ENCODE measurements around the gene ARRB1. TPM values are rescaled to one million over a fixed set of nuclear protein-coding genes. Genes with fewer than 3 reads are reported as not detected.

ARRB1 gene
- total and polyA plus RNA-seq, 7 donors = 3.6 to 17.3 (median 7.4) TPM

DNA sequence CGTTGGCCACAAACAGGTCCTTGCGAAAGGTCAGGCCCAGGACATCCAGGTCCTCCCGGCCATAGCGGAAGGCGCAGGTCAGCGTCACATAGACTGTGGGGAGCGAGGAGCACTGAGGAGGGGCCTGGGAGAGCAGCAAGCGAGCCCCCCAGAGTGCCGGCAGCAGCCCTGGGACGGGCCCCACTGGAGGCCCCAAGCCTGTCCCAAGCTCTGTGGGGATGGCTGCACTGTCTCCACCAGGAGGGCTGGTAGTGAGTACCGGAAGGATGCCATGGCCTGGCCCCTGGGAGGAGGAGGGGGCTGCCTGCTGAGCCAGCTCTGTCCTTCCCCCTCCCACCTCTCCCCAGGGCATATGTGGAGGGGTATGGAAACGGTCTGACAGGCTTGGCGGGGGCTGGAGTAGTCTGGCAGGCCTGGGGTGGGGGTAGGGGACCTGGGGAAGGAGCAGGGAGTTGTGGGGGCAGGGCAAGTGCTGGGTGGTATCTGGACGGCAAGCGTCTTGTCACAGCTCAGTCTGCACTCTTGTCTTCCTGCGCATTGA lies 68.0 kb downstream of the ARRB1 start:
- ATAC-seq = no peak
- H3K36me3 ChIP-seq (ENCODE audit: insufficient read depth in 1 of 2, low read depth in 1 of 2) = peaks cover 0 to 21% of the 10 kb centered on the region in 2 donors
- H3K27me3 ChIP-seq (ENCODE audit: insufficient read depth in 3 of 3, low read length in 2 of 3) = no peaks in the 10 kb centered on the region
- intact Hi-C loops (cut with DNase I) = loop anchor here in 1 of 2 donors (5.0 kb wide), 1 partner anchor 254 kb away; no protein-coding TSS in a partner anchor
- no peak overlapping the region for H3K4me3 ChIP-seq
- no peaks in the 10 kb centered on the region for H3K4me1 ChIP-seq
- DNase-seq = peak in 1 of 2 donors; percentile 34
- 89 to 91% (median 90%) methylated on average over 14 to 16 of the region's 16 CpGs for WGBS, 3 donors
- TF ChIP-seq, protein P1, sequence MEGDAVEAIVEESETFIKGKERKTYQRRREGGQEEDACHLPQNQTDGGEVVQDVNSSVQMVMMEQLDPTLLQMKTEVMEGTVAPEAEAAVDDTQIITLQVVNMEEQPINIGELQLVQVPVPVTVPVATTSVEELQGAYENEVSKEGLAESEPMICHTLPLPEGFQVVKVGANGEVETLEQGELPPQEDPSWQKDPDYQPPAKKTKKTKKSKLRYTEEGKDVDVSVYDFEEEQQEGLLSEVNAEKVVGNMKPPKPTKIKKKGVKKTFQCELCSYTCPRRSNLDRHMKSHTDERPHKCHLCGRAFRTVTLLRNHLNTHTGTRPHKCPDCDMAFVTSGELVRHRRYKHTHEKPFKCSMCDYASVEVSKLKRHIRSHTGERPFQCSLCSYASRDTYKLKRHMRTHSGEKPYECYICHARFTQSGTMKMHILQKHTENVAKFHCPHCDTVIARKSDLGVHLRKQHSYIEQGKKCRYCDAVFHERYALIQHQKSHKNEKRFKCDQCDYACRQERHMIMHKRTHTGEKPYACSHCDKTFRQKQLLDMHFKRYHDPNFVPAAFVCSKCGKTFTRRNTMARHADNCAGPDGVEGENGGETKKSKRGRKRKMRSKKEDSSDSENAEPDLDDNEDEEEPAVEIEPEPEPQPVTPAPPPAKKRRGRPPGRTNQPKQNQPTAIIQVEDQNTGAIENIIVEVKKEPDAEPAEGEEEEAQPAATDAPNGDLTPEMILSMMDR (IDR thresholded peaks at IDR 0.05) = no peak
- no peaks in the 10 kb centered on the region for H3K9me3 ChIP-seq
- H3K27ac ChIP-seq = no peak overlapping the region

DNA sequence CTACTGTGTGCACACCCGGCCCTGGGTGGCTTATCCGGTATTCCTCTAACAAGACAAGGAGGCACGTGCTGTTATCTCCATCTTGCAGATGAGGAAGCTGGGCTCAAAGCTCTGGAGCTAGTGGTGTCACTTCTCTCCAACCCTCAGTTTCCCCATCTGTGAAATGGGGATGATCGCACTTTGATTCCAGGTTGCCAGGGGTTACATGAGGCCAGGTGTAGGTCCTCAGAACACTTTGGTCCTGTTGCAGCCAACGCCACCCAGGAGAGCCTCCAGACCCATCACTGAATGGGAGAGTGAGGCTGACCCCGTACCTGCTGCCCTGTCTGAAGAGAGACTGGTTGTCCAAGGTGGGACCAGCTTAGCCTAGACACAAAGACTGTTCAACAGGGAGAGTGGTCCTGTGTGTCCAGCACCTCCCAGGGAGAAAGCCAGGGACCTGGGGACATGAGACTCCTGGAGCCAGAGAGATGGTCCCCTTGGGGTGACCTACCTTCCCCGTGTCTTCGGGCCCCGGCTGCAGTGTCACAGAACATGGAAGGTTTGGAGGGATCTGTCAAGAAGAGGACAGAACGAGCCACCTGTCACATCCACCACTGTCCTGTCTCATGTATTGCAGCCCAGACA lies 69.9 kb downstream of the ARRB1 start:
- Histone ChIP-seq H3K27ac (no peak overlapping the region), H3K36me3 (ENCODE audit: insufficient read depth in 1 of 2, low read depth in 1 of 2) (peaks cover 0 to 32% of the 10 kb centered on the region in 2 donors), H3K4me3 (no peak overlapping the region), H3K4me1 (no peaks in the 10 kb centered on the region), H3K27me3 (ENCODE audit: insufficient read depth in 3 of 3, low read length in 2 of 3) (no peaks in the 10 kb centered on the region), H3K9me3 (no peaks in the 10 kb centered on the region)
- ATAC-seq (no peak), DNase-seq (peak in 1 of 2 donors; percentile 28)
- intact Hi-C loops (cut with DNase I) = loop anchor here (2.0 to 5.0 kb wide), 2 partner anchors 103 to 256 kb away; no protein-coding TSS in a partner anchor
- WGBS, 3 donors = 91 to 96% (median 93%) methylated on average over 10 of the region's 10 CpGs
- TF ChIP-seq, protein P1 (IDR thresholded peaks at IDR 0.05) = no peak

DNA sequence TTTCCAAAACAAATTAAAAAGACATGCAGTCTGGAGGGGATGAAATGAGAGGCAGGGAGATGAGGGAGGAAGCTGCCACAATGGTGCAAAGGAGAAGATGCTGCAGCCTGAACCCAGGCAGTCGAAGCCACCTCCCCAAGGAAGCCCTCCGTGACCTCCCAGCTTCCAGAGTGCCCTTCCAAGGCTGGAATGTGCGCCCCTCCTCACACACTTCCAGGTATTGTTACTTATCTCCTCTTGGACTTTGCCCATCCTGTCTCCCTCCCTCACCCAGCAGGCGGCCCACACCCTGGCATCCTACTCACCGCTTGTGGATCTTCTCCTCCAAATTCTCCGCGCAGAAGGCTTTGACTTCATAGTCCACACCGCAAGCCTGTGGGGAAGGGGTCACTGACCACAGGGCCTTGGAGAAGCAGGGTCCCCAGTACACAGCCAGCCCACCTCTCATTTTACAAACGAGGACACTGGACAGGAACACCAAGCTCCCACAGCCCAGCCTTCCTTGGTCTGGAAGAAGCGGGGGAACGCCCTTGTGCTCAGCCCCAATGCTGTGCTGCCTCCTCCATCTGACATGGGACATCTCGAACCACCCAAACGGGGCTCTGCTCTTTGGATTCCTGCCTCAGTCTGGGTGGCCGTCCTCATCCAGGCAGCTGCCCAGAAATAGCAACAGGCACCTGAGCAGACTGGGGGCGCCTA lies 70.5 kb downstream of the ARRB1 start:
- Histone ChIP-seq H3K36me3 (ENCODE audit: insufficient read depth in 1 of 2, low read depth in 1 of 2) (peaks cover 0 to 27% of the 10 kb centered on the region in 2 donors), H3K4me1 (no peaks in the 10 kb centered on the region), H3K9me3 (no peaks in the 10 kb centered on the region), H3K27ac (no peak overlapping the region), H3K27me3 (ENCODE audit: insufficient read depth in 3 of 3, low read length in 2 of 3) (no peaks in the 10 kb centered on the region), H3K4me3 (no peak overlapping the region)
- TF ChIP-seq, protein P1 (IDR thresholded peaks at IDR 0.05) = no peak
- no peak for ATAC-seq
- peak in 1 of 2 donors; percentile 35 for DNase-seq
- WGBS, 3 donors = 78 to 85% (median 81%) methylated on average over 14 to 15 of the region's 15 CpGs
- intact Hi-C loops (cut with DNase I) = loop anchor here (1.0 to 5.0 kb wide), 3 partner anchors 103 to 256 kb away; no protein-coding TSS in a partner anchor

DNA sequence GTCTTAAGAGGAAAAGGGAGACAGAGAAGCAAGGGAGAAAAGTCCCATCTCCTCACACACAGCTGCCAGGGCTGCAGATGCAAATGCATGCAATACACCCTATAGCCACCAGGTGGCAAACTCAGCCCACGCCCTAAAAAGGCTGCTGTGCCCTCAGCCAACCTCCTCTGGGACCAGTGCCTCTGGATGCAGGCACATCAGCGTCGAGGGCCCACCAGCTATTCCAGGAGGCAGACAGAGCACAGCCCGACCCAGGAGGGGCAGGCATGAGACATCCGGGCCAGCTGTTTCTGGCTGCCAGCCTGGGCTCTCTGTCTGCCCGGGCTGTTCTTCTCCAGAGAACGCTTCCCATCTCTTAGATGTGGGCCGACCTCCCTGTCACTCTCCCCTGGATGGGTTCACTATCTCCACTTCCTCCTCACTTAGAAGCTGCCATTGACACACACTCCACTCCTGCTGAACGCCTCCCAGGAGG lies 71.2 kb downstream of the ARRB1 start:
- H3K27me3 ChIP-seq (ENCODE audit: insufficient read depth in 3 of 3, low read length in 2 of 3) = no peaks in the 10 kb centered on the region
- no peak overlapping the region for H3K27ac ChIP-seq
- no peak overlapping the region for H3K4me3 ChIP-seq
- 8 to 14% (median 12%) methylated on average over 9 of the region's 9 CpGs for WGBS, 3 donors
- TF ChIP-seq, protein P1 (IDR thresholded peaks at IDR 0.05) = peak; percentile 99
- DNase-seq = peak; percentile 66 to 79
- intact Hi-C loops (cut with DNase I) = loop anchor here (1.0 to 5.0 kb wide), 3 partner anchors 104 to 257 kb away; no protein-coding TSS in a partner anchor
- H3K9me3 ChIP-seq = no peaks in the 10 kb centered on the region
- ATAC-seq = peak; percentile 83 to 94 (median 88)
- no peaks in the 10 kb centered on the region for H3K4me1 ChIP-seq
- H3K36me3 ChIP-seq (ENCODE audit: insufficient read depth in 1 of 2, low read depth in 1 of 2) = peaks cover 0 to 27% of the 10 kb centered on the region in 2 donors

Data from psoas muscle (tissue), 8 donors.